HG03139 (cell line): Measurements from ENCODE around the gene GNA12.
"Not testable (repeated sequence)": the region's sequence is repeated elsewhere in the genome, so short reads cannot be mapped to it uniquely, and the experiment has no call there.

Experiments used
- ATAC-seq: cut with Tn5 transposase; IDR thresholded peaks from one replicate; pipeline ENCODE4 v1.9.1; 2021; ENCODE audit not compliant: unreplicated experiment

The GNA12 gene

DNA sequence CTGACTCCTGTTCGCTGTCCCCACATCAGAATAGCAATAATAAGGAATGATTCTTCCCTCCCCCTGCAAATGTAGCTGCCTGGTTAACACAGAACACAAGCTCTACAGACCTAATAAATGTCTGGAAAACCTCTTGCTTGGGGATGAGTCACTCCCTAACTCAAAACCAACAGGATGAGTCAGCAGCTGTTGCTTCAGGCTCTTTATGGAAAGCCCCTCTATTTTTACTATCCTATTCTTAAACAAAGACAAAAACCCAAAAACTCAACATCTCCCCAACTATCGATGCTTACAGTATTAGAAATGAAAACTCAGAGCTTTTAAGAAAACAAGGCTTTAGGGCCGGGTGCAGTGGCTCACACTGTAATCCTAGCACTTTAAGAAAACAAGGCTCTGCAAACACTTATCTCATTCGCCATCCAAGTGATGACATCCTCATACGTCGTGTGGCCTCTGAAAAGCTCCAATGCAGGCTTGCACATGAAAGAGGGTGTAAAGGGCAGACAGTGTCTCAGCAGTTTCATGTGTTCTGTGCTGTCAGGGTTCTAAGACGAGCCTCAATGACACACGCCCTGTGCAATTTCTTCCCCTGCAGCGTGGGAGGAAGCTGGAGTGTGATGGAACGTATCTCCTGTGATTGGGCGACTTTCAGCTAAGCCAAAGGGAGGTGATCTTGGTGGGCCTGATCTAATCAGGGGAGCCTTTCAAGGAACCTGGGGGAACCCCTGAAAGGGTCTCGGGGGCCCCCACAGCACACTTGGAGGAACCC, 86.0 kb downstream of the GNA12 start:
- ATAC-seq: peak; percentile 72

- no peak for ATAC-seq
These were observed 86.7 kb downstream of the GNA12 start for GRCh38 chr7:2757361-2757903.

GRCh38 chr7:2755531-2755930, 88.6 kb downstream of the GNA12 start:
- ATAC-seq: no peak

GRCh38 chr7:2754912-2755311, 89.2 kb downstream of the GNA12 start:
- ATAC-seq: no peak

DNA sequence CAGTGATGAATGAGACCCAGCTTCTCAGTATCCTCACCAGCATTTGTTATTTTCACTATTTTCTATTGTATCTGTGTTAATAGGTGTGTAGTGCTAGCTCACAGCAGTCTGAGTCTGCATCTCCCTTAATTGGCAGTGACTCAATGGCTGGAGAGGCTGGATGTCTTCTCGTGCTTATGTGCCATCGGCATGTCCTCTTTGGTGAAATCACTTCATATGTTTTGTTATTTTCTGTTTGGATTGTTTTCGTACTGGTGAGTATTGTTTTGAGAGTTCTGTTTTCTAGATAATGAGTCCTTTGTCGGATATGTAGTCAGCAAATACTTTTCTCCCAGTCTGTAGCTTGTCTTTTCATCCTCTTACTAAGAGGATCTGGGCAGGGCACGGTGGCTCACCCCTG, 90.0 kb downstream of the GNA12 start:
- no peak for ATAC-seq

GRCh38 chr7:2753148-2753547, 91.0 kb downstream of the GNA12 start:
- no peak for ATAC-seq

DNA sequence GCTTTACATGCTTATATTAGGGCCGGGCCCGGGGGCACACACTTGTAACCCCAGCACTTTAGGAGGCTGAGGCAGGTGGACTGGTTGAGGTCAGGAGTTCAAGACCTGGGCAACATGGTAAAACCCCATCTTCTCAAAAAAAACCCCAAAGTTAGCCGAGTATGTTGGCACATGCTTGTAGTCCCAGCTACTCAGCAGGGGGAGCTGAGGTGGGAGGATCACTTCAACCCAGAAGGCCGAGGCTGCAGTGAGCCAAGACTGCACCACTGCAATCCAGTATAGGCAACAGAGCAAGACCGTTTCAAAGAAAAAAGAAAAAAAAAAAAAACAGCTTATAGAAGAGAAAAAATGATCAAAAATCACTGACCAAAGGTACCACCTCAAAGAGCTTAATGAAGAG, 93.0 kb downstream of the GNA12 start:
- ATAC-seq: no peak

DNA sequence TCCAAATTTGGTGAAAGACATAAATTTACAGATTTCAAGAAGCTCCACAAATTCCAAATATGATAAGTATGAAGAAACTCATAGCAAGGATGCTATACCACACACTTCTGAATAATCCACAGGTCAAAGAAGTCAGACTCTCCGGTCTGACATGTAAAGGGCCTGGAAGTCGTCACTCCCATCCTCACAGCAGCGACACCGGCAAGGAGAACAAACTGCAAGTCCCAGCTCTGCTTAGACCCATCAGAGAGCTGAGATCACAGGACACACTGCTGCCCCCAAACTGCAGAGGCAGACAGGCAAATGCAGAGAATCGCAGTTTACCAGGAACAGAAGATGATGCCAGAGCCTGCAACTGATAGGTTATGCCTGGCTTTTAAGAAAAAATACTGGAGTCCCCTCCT, 94.1 kb downstream of the GNA12 start:
- ATAC-seq: no peak

- ATAC-seq: not testable (repeated sequence)
These were observed 95.4 kb downstream of the GNA12 start for GRCh38 chr7:2748684-2749083.

DNA sequence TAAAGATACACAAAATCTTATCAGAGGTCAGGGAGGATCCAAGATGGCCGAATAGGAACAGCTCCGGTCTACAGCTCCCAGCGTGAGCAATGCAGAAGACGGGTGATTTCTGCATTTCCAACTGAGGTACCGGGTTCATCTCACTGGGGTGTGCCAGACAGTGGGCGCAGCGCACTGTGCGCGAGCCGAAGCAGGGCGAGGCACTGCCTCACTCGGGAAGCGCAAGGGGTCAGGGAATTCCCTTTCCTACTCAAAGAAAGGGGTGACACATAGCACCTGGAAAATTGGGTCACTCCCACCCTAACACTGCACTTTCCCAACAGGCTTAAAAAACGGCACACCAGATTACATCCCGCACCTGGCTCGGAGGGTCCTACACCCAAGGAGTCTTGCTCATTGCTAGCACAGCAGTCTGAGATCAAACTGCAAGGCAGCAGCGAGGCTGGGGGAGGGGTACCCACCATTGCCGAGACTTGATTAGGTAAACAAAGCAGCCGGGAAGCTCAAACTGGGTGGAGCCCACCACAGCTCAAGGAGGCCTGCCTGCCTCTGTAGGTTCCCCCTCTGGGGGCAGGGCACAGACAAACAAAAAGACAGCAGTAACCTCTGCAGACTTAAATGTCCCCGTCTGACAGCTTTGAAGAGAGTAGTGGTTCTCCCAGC, 100.5 kb downstream of the GNA12 start:
- ATAC-seq: not testable (repeated sequence)

DNA sequence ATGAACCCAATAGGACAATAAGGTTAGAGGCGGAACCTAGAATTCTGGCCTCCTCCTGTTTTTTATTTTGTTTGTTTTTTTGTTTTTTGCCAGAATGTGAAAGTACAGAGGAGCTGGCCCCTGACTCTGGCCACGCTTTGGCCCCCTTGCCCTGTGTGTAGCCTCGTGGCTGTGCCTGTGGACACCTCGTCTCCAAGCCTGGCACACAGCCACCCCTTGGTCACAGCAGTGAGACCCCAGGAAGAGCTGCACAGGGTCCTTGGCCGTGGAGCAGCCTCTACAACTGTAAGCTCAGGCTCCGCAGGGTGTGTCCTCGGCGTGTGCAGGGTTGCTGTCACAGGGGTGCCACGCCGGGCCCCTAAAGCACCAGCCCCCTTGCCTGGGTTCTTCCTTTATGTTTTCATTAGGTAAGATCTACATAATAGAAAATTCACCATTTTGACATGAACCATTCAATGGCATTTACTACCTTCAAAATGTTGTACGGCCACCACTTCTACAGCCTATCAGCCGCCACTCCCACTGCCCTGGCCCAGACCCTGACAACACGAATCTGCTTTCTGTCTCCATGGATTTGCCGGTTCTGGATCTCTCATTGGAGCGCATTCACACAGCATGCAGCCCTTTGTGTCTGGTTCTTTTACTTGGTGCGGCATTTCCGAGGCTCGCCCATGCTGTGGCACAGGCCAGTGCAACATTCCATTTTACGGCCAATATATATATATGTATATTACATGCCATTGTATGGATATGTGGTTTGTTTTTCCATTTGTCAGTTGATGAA, 105.2 kb downstream of the GNA12 start:
- no peak for ATAC-seq

- ATAC-seq: no peak
These were observed 106.2 kb downstream of the GNA12 start for GRCh38 chr7:2737771-2738540.

DNA sequence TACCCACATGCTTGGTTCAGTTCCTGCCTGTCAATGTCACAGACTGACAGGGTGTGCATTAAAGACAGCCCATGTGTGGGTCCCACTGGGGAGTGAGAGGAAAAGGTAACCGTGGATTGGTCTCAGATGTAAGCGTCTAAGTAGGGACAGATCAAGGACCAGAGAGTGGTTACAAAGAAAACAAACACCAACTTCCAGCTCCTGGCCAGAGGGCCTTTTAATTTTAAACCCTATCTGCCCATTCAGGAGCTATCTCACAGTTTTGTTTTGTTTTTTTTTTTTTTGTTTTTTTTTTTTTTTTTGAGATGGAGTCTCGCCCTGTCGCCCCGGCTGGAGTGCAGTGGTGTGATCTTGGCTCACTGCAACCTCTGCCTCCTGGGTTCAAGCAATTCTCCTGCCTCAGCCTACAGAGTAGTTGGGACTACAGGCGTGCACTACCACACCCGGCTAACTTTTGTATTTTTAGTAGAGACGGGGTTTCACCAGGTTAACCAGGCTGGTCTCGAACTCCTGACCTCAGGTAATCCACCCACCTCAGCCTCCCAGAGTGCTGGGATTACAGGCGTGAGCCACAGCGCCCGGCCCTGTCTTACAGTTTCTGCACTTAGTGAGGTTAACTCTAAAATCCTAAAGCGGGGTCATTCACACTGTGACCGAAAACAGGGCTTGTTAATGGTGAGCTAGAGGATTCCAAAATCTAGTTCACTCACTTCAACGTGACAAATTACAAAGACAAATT, 106.9 kb downstream of the GNA12 start:
- ATAC-seq: not testable (repeated sequence)

DNA sequence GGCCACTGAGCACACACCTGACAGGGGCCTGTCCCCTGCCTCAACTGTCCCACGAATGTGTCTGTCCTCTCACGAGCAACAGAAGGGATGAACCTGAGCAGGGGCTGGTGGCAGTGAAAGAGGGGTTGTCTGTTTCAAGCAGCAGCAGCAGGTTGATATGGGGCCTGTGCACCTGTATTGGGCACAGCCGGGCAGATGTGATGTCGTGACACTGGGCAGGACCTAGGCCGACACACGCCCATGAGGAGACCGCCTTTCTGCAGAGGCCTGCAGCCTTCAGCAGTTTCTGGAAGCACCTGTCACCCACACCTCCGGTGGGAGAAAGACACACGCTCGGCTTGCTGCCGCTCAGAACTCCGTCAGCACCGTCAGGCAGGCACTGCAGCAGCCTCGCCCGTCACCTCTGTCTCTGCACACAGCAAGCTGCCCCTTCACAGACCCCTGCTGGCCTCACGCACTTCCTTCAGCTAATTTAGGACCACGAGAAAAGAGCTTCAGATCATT, 107.6 kb downstream of the GNA12 start:
- no peak for ATAC-seq

- no peak for ATAC-seq
These were observed 108.4 kb downstream of the GNA12 start for GRCh38 chr7:2735744-2736143.

DNA sequence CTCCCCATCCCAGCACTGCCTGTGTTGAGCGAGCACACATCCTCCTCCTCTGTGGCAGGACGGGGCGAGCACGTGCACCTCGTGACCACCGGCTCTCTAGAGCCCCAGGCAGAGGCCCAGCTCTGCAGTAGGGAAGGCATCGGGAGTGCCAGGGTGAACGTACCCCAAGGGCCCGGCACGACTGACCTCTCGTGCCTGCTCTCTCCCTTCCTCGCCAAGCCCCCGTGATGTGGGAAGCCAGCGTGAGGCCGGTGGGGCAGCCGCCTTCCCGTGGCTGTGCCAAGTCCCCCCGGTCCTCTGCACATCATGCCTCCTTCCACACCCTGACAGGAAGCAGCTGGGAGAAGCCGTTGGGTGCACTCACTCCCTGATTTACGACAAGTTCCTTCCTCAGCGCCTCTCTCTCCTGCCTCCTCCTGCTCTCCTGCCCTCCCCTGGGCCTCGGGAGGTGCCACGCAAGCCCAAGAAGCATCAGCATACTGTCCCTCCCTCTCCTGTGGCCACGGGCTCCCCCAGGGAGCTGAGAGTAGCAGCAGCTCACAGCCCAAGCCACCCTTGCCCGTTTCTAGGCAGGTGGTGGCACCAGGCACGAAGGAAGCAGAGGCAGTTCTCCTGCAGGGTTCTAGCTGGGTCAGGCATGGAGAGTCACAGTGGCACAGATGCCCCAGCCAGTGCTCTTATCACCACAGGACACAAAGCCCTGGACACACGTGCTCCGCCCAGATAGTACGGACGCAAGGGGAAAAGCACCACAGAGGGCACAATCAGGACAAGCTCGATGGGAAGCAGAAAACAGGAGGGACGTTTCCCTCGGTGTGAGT, 109.1 kb downstream of the GNA12 start:
- no peak for ATAC-seq

DNA sequence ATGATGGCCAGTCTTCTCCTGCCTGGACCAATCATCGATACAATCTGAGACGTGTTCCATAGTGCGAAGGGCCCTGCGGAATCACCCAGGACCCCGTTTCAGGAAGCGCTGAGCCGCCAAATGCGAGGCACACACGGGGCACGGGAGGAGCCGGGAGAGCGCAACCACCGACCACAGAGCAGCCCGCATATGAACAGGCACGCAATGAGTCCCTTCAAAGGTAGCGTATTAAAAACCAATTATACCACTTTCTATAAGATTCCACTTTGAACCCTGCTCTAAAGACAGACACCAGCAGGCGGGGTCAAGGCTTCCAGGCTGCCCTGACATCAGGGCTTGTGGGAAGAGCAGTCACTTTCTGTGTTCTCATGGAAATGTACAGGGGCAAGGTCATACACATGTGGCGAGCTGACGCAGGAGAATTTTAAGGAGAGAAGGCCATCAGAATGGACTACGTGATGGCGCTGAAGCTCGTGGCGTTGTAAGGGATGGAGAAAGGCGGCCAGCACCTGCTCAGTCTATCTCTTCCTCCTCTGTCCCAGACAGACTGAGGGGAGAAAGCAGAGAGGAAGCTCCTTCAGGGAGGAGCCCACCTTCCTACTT, 109.9 kb downstream of the GNA12 start:
- ATAC-seq: no peak

GRCh38 chr7:2732959-2733584, 111.0 kb downstream of the GNA12 start:
- ATAC-seq: no peak
